ENCODE results near the gene GANC. TPM values are rescaled to one million over a fixed set of nuclear protein-coding genes. Genes with fewer than 3 reads are reported as not detected.

GANC gene
- polyA plus RNA-seq, 3 donors = 14.5 to 24.4 (median 21.1) TPM

DNA sequence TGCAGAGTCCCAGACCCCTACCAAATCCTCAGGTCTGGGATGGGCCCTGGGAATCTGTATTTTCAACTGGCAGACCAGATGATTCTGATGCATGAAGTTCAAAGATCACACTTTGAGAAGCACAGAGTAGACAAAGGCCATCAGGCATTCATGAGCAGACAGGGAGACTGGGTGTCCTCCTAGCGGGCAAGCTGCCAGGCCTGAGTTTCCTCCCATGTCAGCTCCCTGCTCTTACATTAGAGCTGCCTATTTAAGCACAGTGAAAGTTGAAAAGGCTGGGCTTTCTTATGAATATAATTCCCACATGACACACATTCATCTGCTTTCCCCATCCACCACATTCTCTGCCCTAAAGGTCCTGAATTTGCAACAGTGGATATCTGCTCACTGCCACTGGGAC is 100.3 kb downstream of the GANC start:
- TF ChIP-seq, protein P1, sequence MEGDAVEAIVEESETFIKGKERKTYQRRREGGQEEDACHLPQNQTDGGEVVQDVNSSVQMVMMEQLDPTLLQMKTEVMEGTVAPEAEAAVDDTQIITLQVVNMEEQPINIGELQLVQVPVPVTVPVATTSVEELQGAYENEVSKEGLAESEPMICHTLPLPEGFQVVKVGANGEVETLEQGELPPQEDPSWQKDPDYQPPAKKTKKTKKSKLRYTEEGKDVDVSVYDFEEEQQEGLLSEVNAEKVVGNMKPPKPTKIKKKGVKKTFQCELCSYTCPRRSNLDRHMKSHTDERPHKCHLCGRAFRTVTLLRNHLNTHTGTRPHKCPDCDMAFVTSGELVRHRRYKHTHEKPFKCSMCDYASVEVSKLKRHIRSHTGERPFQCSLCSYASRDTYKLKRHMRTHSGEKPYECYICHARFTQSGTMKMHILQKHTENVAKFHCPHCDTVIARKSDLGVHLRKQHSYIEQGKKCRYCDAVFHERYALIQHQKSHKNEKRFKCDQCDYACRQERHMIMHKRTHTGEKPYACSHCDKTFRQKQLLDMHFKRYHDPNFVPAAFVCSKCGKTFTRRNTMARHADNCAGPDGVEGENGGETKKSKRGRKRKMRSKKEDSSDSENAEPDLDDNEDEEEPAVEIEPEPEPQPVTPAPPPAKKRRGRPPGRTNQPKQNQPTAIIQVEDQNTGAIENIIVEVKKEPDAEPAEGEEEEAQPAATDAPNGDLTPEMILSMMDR (IDR thresholded peaks at IDR 0.05) = no peak
- Histone ChIP-seq H2AFZ (ENCODE audit: insufficient read depth, low read depth, low read length, poor library complexity, severe bottlenecking) (no peak overlapping the region), H3K27me3 (ENCODE audit: control insufficient read depth in 2 of 2, insufficient read depth in 2 of 2, low read length in 2 of 2) (no peaks in the 10 kb centered on the region), H3K4me1 (ENCODE audit: control insufficient read depth in 1 of 2, insufficient read depth in 2 of 2, low read length in 2 of 2) (peaks cover 27 to 30% of the 10 kb centered on the region in 2 donors), H3K4me3 (replicated peaks in 1 of 3; ENCODE audit: low read depth in 2 of 3, low read length in 3 of 3) (no peak overlapping the region), H4K20me1 (ENCODE audit: insufficient read depth, low read length) (no peaks in the 10 kb centered on the region), H3K27ac (ENCODE audit: low read depth in 1 of 2, low read length in 2 of 2) (no peak overlapping the region), H3K79me2 (ENCODE audit: insufficient read depth, low read length) (no peaks in the 10 kb centered on the region), H3K36me3 (replicated peaks in 1 of 2; ENCODE audit: control insufficient read depth in 1 of 2, insufficient read depth in 2 of 2, low read length in 2 of 2) (peaks cover 0 to 7% of the 10 kb centered on the region in 2 donors), H3K9ac (ENCODE audit: insufficient read depth, low read length, poor library complexity, severe bottlenecking) (no peak overlapping the region), H3K9me3 (replicated peaks in 1 of 2; ENCODE audit: control insufficient read depth in 1 of 2, insufficient read depth in 1 of 2, low read length in 2 of 2) (peaks cover 0 to 5% of the 10 kb centered on the region in 2 donors), H3K4me2 (replicated peaks; ENCODE audit: extremely low read depth, low read length, poor library complexity, severe bottlenecking) (no peak overlapping the region)
- no peak for DNase-seq
- Mint-ChIP-seq H3K4me1 (peaks cover 29% of the 10 kb centered on the region), H3K36me3 (peaks cover 5 to 11% of the 10 kb centered on the region in 2 donors), H3K9me3 (peaks cover 3 to 8% (median 5%) of the 10 kb centered on the region in 7 donors), H3K27me3 (ENCODE audit: low read depth in 3 of 3) (peaks cover 0 to 2% (median 0%) of the 10 kb centered on the region in 3 donors), H3K27ac (no peak overlapping the region), H3K4me3 (no peak overlapping the region)
- intact Hi-C loops (cut with micrococcal nuclease) = no loop called here
- WGBS (ENCODE audit: insufficient coverage) = 100% methylated on average over 1 of the region's 1 CpG

DNA sequence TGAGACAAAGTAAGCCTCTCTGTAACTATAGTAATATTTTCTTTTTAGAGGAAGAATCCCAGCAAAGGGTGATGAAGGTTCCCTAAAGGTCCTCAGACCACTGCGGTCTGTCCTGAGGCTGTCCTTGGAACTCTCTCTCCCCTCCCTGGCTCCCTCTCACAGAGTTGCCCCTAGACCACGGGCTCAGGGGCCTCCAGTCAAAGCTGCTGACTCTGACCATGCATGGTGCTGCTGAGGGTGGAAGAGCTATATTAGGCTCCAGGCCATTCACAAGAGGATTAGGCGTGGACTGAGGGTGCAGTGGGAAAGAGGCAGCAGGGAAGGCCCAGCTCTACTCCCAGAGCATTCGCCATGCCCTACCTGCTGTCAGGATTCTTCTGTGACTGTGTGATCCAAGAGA is 100.9 kb downstream of the GANC start:
- H3K27me3 Mint-ChIP-seq (ENCODE audit: low read depth in 3 of 3) = peaks cover 0 to 2% (median 0%) of the 10 kb centered on the region in 3 donors
- no peak overlapping the region for H3K4me3 Mint-ChIP-seq
- peaks cover 0 to 7% of the 10 kb centered on the region in 2 donors for H3K36me3 ChIP-seq (replicated peaks in 1 of 2; ENCODE audit: control insufficient read depth in 1 of 2, insufficient read depth in 2 of 2, low read length in 2 of 2)
- H3K27me3 ChIP-seq (ENCODE audit: control insufficient read depth in 2 of 2, insufficient read depth in 2 of 2, low read length in 2 of 2) = no peaks in the 10 kb centered on the region
- DNase-seq = no peak
- peak overlapping the region in 2 of 7 donors; percentile 20 to 60 for H3K27ac Mint-ChIP-seq
- H3K4me2 ChIP-seq (replicated peaks; ENCODE audit: extremely low read depth, low read length, poor library complexity, severe bottlenecking) = no peak overlapping the region
- H3K27ac ChIP-seq (ENCODE audit: low read depth in 1 of 2, low read length in 2 of 2) = no peak overlapping the region
- intact Hi-C loops (cut with micrococcal nuclease) = no loop called here
- H3K4me3 ChIP-seq (replicated peaks in 1 of 3; ENCODE audit: low read depth in 2 of 3, low read length in 3 of 3) = no peak overlapping the region
- peaks cover 20 to 23% of the 10 kb centered on the region in 2 donors for H3K4me1 ChIP-seq (ENCODE audit: control insufficient read depth in 1 of 2, insufficient read depth in 2 of 2, low read length in 2 of 2)
- WGBS (ENCODE audit: insufficient coverage) = 100% methylated on average over 2 of the region's 4 CpGs
- H3K79me2 ChIP-seq (ENCODE audit: insufficient read depth, low read length) = no peaks in the 10 kb centered on the region
- TF ChIP-seq, protein P1 (IDR thresholded peaks at IDR 0.05) = no peak
- no peak overlapping the region for H2AFZ ChIP-seq (ENCODE audit: insufficient read depth, low read depth, low read length, poor library complexity, severe bottlenecking)
- peaks cover 0 to 5% of the 10 kb centered on the region in 2 donors for H3K9me3 ChIP-seq (replicated peaks in 1 of 2; ENCODE audit: control insufficient read depth in 1 of 2, insufficient read depth in 1 of 2, low read length in 2 of 2)
- no peaks in the 10 kb centered on the region for H4K20me1 ChIP-seq (ENCODE audit: insufficient read depth, low read length)
- peaks cover 24% of the 10 kb centered on the region for H3K4me1 Mint-ChIP-seq
- peaks cover 3 to 8% (median 7%) of the 10 kb centered on the region in 7 donors for H3K9me3 Mint-ChIP-seq
- peaks cover 5 to 13% of the 10 kb centered on the region in 2 donors for H3K36me3 Mint-ChIP-seq
- no peak overlapping the region for H3K9ac ChIP-seq (ENCODE audit: insufficient read depth, low read length, poor library complexity, severe bottlenecking)

Data from CD14-positive monocyte (primary cell).